CD4-positive, alpha-beta T cell treated with Interleukin-6 at 100 ng/mL for 8 hours (primary cell): Measurements from ENCODE around the gene PPP1R18.

Experiments
- DNase-seq: peaks from one replicate; pipeline ENCODE4 v3.0.0-alpha.2; 2020; ENCODE audit warnings: mixed read lengths, low spot score

PPP1R18 gene

DNA sequence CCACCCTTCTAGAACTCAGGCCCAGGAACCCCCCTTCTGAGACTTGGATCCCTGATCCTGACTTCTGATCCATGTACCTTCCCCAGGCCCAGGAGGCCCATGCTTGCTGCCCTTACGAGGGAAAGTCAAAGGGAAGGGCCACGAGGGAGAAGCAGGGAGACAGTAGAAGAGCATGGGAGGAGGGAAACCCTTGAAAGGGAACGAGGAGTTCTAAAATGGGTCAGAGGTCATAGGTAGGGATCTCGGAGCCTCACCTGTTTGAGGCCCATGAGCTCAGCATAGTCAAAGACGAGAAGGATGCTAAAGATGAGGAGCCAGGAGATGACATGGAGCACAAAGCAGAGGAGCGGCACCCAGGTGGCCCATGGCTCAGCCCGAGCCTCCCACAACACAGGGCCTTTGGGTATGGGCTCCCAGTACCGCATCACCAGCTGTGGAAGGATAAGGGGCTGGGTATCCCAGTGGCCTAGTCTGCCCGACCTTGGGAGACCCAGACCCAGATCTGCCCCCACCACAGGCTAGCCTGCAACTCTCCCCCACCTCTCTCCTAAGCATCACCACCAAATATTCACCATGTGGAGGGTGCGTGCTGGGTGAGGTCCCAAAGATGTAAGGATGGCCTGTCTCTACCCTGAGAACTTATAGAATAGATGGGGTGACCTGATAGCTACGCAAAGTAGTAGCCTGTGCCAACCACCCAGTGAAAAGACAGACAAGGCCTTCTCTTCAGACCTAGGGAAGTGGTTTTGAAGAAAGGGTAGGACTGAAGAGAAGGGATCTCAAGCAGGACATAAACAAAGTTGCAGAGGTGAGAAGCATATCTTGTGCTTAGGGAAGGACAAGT, 2.8 kb upstream of the PPP1R18 start:
- no peak for DNase-seq

- DNase-seq = no peak
These were observed 2.1 kb upstream of the PPP1R18 start for GRCh38 chr6:30688569-30688968.

DNA sequence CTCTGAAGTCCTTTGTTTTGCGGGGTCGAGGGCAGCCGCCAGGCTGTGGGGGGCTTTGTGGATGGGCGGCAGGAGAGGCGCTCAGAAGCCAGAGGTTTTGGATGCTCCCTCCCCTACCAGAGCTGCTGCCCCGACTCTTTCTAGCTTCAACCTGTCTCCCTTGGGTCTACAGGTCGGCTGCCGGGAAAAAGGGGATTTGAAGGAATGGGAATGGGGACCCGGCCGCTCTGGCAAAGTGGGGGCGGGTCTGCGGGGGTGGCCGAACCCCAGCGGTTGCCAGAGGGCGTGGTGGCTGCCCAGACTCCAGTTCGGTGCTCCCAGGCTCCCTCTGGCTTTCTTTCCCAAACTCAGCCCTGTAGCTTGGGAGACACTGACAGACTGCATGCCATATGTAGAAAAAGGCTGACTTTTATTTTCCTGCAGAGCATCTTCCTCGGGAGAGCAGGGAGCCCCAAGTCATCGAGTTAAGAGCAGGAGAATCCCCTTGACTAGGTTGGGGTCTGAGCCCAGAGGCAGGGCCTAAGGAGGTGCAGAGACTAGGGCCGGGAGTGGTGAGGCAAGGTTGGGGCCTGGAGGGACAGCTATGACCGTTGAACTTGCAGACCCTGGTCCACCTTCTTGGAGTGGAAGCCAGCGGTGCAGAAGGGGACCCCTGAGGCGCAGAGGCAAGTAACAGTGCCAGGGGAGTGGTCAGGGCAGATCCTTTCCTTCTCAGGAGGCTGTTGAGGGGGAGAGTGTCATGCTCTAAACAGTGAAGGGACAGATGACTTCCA, 1.4 kb upstream of the PPP1R18 start:
- no peak for DNase-seq

GRCh38 chr6:30686908-30687658, 638 bp upstream of the PPP1R18 start:
- DNase-seq = peak; percentile 59

DNA sequence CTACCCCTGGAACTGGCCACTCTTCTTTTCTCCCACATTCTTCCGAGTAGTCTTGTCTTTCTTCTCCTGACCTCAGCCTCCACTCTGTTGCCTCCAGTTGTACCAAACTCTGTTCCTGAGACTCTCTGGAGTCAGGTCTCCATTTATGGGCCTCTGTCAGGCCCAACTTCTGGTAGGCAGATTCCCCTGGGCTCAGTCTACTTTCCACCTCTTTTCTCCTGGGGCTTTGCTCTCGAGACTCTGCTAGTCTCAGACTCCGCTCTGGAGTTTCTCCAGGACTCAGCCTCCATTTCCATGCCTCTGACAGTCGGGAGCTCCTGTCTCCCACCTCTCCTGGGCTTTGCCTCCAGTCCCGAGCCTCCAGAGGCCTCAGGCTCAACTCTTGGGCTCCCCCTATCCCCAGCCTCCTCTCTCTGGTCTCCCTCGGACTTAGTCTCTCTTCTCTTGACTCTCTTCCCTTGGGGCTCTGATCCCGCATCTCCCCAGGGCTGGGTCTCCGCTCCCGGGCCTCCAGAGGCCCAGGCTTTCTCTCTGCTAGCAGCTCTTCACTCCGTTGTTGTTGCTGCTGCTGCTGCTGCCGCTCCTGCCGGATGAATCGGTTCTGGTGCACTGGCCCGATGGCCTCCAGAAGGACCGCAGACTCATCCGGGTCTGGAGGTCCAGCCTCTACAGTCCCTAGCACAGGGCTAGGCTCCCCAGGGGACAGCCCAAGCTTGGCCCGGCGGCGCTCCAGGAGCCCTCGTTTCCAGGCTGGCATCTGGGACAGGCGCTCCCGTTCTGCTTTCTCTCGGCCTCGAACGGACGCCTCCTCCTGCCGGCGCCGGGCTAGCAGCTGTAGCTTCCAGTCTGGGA, 1.1 kb downstream of the PPP1R18 start:
- DNase-seq = no peak

GRCh38 chr6:30684386-30685156, 1.9 kb downstream of the PPP1R18 start:
- peak; percentile 62 for DNase-seq

DNA sequence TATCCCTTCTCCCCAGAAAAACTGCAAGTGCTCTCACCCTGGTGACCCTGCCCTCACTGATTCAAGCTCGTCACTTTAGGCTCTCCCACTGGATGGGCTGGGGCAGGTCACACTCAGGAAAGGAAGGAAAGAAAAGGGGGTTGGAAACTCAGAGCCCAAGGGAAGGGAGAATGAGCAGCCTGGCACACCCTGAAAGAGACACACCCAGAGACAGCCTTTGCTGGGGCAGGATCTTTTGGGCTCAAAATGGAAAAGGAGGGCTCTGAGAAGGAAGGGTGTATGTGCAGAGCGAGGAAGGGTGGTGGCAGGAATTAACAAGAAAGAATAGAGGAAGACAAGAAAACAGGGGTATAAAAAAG, 2.5 kb downstream of the PPP1R18 start:
- no peak for DNase-seq

DNA sequence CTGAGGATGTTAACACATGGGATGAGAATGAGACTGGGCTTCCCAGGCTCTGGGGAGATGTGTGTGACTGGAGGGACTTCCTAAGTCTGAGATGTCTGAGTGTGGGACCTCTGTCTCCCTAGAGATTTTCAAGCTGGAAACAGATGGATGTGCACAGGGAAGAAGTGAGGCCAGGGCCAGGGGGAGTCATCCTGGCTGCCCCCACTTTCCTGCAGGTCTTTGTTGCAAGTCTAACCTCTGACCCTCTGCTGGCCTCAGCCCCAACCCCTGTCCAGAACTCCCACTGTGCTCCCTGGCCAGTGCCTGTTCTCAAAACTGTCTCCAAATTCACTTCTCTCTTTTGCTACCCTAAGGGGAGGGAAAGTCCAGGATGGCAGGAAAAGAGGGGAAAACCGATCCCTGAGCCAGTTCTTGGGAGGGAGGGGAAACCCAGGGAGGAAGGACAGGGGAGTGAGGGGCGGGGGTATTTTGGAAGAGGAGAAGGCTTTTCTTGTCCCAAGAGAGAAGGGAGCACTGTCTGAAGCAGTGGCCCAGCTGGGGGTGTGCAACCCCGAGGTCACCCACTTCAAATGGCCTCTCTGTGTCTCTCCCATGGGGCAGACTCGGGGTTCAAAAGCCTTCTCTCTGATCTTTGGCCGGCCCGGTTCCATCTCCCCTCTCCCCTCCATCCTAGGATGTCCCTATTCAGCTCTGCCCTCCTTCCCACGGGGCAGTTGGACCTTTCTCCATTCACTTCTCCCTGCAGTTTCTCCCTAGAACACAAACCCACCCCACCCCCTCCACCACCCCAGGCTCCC, 3.1 kb downstream of the PPP1R18 start:
- DNase-seq = no peak

DNA sequence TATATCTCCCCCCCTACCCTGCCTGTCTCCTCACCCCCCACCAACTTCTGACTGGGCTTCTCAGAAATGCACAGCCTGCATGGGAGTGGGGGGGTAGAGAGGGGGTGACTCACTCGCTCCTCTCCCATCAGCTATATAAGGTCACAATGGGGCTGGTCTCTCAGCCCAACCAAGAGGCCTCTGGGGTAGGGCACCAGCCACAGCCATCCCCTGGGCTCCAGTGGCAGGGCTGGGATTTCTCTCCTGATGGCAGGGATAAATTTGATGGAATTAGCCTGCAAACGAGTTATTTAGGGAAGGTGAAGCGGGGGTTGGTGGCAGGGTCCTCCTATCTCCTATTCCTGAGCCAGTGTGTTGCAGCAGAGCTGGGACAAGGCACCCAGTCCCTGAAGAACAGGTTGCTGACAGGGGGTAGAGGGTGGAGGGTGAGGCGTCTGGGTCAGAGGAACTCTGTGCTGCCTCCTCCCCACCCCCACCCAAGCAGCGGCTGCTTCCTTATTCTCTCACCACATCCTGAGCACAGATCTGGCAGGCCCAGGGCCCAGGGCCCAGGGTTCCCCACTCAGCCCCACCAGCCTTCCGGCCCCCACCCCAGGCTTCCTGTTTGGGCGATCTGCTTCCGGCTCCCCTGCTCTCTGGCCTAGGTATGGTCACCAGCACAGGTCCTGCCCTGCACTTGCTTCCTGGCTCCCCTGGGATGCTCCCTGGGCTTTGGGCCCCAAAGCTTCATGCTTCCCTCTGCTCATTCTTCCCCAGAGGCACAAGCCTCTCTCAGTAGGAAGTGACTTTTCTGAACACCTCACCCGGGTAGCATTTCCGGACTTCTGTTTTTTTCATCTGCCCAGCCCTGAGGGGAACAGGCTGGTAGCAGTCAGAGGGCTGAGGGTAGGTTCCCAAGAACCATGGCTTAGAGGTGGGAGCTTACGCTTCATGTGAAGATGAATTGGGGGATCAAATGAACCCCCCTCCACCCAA, 4.0 kb downstream of the PPP1R18 start:
- peak; percentile 92 for DNase-seq

DNA sequence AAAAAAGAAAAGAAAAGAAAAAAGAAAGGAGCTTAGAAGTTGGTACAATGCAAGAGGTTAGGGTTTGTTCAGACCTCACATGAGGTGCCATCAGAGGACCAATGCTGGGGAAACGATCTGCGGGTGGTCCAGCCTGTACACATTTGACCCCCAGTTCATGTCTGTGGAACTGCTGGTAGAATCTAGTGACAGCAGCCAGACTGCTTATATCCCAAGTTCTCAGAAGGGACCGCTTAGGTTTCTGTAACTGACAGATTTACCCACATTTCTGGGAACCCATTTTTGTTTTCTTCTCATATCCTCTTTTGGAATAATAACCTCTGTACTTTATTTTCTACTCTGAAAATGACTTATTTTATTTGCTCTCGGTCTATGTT, 4.7 kb downstream of the PPP1R18 start:
- DNase-seq = no peak

DNA sequence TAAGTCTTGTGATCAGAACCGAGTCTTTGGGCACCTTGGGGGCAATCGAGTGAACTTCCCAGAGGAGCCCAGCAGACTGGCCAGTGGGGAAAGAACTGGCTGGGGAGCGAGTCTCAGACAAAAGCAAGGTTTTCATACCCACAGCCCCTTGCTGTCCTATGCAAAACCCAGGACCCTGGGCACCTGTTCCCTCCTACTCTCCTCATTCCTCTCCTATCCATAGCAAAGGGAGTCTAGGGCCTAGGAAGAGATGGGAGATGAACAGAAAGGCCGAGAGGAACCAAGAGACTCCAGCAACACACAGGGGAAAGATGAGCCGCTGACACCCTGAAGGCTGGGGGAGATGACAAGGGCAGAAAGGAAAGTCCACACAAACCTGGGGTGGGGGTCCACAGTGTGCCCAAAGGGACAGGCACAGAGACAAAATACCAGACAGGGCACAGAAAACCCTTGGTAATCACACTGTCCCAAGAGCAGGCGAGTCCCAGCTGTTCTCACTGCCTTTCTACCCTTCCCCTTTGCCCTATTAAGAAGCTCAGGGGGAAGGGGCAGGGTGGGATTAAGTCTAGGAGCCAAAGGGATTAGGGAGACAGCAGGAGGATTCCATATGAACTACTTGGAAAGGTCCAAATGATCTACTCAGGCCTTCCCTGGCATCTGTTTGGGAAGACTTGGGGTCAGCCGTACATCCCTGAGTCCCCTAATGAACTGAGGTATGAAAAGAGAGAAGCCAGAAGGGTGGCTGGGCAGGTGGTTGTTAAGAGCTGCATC, 6.5 kb downstream of the PPP1R18 start:
- no peak for DNase-seq

- DNase-seq = peak; percentile 90
These were observed 7.3 kb downstream of the PPP1R18 start for GRCh38 chr6:30678964-30679726.

- no peak for DNase-seq
These were observed 9.7 kb downstream of the PPP1R18 start for GRCh38 chr6:30676660-30677285.

DNA sequence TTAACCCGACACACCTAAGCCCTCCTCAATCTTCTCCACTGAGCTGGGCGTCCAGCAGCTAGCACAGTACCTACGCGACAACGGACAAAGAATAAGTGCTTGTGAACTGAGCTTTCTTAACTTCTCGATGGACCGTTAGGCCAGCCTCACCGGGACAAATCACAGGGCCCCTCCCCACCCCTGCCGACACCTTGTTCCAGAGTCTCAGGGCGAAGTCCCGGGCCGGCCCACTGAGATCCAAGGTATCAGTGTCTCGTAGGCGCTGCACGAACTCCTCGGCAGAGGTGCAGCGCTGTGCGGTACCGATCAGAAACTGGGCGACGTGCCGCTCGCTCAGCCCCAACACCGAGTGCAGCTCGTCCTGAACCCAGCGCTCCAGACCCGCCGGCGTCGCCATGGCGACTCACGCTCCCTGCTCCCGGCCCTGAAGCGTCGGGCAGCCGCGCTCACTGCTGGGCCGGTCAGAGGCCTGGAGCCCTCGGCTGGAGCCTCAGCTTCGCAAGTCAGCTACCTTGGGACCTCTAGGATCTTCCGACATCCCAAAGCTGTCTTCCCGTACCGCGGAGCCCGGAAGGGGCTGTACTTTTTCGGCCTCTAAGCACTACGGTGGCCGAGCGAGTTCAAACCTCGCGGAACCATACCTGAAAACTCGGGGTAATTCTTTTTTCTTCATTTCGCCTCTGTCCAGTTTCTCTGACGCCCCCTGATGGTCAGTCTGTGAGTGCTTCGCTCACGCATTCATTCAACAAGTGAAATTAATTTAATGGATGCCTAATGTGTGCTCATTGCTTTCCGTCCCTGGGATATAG, 13.8 kb downstream of the PPP1R18 start, which contains the start of gene DHX16:
DHX16 (minus strand) TSS at position 562 of the 809 bp plus-strand sequence; CDS start at position 397, 165 bp downstream.
- DNase-seq = peak; percentile 90

- DNase-seq = no peak
These were observed 15.5 kb downstream of the PPP1R18 start for GRCh38 chr6:30670760-30671527.
